Measurements from ENCODE around the gene SCGB3A1.

Gene SCGB3A1

DNA sequence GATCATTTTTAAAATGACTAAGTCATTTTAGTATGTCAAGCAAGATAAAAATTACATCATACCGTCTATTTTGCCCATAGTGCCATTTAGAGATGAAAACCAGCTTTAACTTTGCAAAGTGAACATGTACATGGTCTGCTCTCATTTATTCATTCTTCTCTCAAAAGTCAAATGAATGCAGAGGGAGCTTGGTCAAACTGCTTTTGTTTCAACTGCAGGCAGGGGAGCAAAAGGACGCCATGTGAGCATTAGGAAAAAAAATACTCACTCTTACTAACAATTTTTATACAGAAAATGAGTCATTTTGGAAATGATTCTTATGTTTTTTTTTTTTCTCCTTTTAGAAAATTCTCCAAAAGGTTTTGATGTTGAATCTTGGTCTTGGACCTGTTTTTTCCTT is 15.7 kb downstream of the SCGB3A1 start:
- Histone ChIP-seq H3K9me3 (ENCODE audit: low read length) (no peaks in the 10 kb centered on the region), H3K36me3 (ENCODE audit: insufficient read depth, low read length) (peaks cover 77% of the 10 kb centered on the region), H2AFZ (ENCODE audit: low read depth, low read length) (no peak overlapping the region), H3K27me3 (ENCODE audit: insufficient read depth, low read length) (no peaks in the 10 kb centered on the region), H3K4me1 (ENCODE audit: insufficient read depth, low read length) (no peaks in the 10 kb centered on the region), H3K4me3 (ENCODE audit: low read length) (no peak overlapping the region)

DNA sequence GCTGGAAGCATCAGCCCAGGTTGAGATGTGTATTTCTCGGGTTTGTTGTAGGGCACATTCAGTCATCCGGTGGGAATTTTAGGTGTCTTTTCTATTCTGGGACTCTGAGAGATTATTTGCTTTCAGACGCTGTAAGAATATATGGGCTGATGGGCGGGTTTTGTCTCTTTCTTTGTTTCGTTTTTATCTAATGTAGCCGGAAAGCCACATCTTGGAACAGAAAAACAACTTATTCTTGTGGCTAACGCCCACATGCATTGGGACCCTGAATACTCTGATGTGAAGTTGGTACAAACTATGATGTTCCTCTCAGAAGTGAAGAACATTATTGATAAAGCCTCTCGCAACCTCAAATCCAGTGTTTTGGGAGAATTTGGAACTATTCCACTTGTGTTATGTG is 22.4 kb downstream of the SCGB3A1 start:
- no peak overlapping the region for H3K4me3 ChIP-seq (ENCODE audit: low read length)
- H3K9me3 ChIP-seq (ENCODE audit: low read length): no peaks in the 10 kb centered on the region
- H3K27me3 ChIP-seq (ENCODE audit: insufficient read depth, low read length): no peaks in the 10 kb centered on the region
- H2AFZ ChIP-seq (ENCODE audit: low read depth, low read length): no peak overlapping the region
- H3K4me1 ChIP-seq (ENCODE audit: insufficient read depth, low read length): no peaks in the 10 kb centered on the region
- peaks cover 91% of the 10 kb centered on the region for H3K36me3 ChIP-seq (ENCODE audit: insufficient read depth, low read length)

DNA sequence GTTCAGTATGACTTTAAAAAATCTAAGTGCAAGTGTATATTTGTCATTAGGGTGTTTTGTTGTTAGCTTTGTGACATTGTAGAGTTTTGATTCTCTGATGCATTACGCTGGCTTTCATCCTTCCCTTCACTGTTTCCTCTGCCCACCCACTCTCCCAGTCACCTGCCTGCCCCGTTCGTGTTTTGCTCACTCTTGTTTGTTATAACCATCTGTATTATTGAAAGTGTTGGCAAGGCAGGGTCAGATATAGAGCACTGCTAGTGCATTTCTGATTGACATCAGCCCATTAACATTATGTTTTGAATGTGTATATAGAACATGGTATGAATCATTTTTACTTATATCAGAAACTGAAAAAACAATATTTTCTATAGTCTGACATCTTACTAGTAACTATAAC is 27.3 kb downstream of the SCGB3A1 start:
- no peaks in the 10 kb centered on the region for H3K4me1 ChIP-seq (ENCODE audit: insufficient read depth, low read length)
- no peak overlapping the region for H2AFZ ChIP-seq (ENCODE audit: low read depth, low read length)
- H3K36me3 ChIP-seq (ENCODE audit: insufficient read depth, low read length): peaks cover 78% of the 10 kb centered on the region
- H3K27me3 ChIP-seq (ENCODE audit: insufficient read depth, low read length): no peaks in the 10 kb centered on the region
- H3K9me3 ChIP-seq (ENCODE audit: low read length): peaks cover 2% of the 10 kb centered on the region
- H3K4me3 ChIP-seq (ENCODE audit: low read length): no peak overlapping the region

DNA sequence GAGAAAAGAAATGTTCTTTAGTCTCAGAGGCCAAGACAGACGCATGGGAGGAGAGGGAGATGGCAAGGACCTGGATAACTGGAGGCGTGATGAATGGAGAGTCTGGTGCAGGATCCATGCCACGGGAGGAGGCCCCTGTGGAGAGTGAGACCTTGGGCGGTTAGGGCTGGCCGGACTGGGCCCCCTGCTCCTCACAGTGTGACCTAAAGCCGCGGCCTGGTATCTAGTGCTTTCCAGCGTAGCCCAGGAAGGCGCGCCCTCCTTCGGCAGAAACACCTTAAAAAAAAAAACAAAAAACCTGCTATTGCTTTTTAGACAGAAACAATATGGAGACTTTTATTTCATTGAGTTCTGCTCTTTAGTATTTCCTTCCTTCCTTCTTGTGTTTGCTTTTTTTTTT is 33.1 kb downstream of the SCGB3A1 start:
- peaks cover 74% of the 10 kb centered on the region for H3K36me3 ChIP-seq (ENCODE audit: insufficient read depth, low read length)
- no peak overlapping the region for H3K4me3 ChIP-seq (ENCODE audit: low read length)
- H2AFZ ChIP-seq (ENCODE audit: low read depth, low read length): no peak overlapping the region
- H3K9me3 ChIP-seq (ENCODE audit: low read length): peaks cover 4% of the 10 kb centered on the region
- no peaks in the 10 kb centered on the region for H3K27me3 ChIP-seq (ENCODE audit: insufficient read depth, low read length)
- H3K4me1 ChIP-seq (ENCODE audit: insufficient read depth, low read length): no peaks in the 10 kb centered on the region

DNA sequence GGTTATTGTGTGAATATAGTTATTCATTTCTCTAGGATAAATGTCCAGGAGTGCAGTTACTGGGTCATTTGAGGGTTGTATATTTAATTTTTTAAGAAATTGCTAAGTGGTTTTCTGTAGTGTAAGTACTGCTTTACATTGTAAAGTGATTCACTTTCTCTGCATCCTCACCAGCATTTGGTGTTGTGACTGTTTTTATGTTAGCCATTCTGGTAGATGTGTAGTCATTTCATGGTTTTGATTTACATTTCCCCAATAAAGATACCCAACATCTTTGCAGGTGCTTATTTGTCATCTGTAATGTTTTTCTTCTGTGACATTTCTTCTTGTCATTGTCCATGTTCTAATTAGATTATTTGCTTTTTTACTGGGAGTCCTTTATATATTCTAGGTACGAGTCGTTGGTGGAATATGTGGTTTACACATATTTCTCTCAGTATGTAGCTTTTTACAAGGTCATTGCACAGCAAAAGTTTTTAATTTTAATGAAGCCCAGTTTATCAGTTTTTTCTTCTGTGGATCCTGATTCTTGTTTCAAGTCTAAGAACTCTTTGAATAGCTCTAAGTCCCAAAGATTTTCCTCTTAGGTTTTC is 34.0 kb downstream of the SCGB3A1 start:
- no peak overlapping the region for H2AFZ ChIP-seq (ENCODE audit: low read depth, low read length)
- H3K36me3 ChIP-seq (ENCODE audit: insufficient read depth, low read length): peaks cover 76% of the 10 kb centered on the region
- H3K9me3 ChIP-seq (ENCODE audit: low read length): peaks cover 2% of the 10 kb centered on the region

DNA sequence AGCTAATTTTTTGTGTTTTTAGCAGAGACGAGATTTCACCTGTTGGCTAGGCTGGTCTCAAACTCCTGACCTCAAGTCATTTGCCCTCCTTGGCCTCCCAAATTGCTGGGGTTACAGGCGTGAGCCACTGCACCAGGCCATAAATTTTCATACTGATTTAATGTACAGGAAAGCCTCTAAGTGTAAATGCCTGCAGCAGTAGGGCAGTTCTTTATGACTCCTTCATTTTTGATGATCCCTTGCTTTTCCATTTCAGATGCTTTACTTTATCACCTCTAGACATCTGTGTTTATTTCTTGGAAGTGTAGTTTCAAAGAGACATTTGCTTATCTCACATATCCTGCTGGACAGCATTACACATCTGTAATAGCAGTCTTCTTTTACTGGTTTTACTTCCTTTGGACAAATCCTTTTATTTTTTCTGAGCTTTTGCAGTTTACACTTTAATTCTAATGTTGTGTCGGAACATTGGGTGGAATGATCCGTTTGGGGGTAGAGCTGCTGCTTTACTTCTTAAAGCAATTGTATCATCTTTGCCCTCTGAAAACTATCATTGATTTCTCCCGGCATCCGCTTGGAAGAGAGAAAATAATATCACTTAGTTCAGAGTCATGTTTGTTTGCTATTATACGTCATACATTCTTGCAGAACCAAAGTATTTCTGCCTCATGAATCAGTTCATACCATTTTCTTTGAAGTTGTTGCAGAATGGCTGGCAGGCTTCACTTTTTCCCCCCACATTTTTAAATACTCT is 36.0 kb downstream of the SCGB3A1 start:
- H3K4me1 ChIP-seq (ENCODE audit: insufficient read depth, low read length): no peaks in the 10 kb centered on the region
- no peaks in the 10 kb centered on the region for H3K27me3 ChIP-seq (ENCODE audit: insufficient read depth, low read length)
- peaks cover 2% of the 10 kb centered on the region for H3K9me3 ChIP-seq (ENCODE audit: low read length)
- no peak overlapping the region for H2AFZ ChIP-seq (ENCODE audit: low read depth, low read length)
- H3K36me3 ChIP-seq (ENCODE audit: insufficient read depth, low read length): peaks cover 75% of the 10 kb centered on the region
- H3K4me3 ChIP-seq (ENCODE audit: low read length): no peak overlapping the region

More for the DNA sequence above, 34.0 kb downstream of the SCGB3A1 start:
- Histone ChIP-seq H3K27me3 (ENCODE audit: insufficient read depth, low read length) (no peaks in the 10 kb centered on the region), H3K4me3 (ENCODE audit: low read length) (no peak overlapping the region), H3K4me1 (ENCODE audit: insufficient read depth, low read length) (no peaks in the 10 kb centered on the region)

DNA sequence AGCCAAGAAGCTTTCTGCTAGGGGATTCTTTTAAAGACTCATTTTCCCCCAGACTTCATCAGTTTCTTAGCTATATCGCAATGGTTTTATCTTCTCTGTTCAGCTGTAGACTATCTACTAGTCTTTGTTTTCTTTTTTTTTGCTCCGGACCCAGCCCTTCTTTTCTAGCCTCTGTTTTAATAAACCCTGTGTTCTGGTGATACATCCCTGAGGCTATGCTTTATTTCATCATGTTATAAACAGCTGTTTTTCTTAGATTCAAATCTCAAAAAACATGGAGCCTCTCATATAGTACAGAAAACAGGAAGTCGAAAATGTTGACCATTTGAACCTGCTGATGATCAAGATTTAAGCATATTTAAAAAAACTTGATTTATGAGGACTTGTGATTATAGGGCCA is 37.8 kb downstream of the SCGB3A1 start:
- Histone ChIP-seq H3K4me1 (ENCODE audit: insufficient read depth, low read length) (no peaks in the 10 kb centered on the region), H2AFZ (ENCODE audit: low read depth, low read length) (no peak overlapping the region), H3K9me3 (ENCODE audit: low read length) (peaks cover 2% of the 10 kb centered on the region), H3K4me3 (ENCODE audit: low read length) (no peak overlapping the region), H3K36me3 (ENCODE audit: insufficient read depth, low read length) (peaks cover 68% of the 10 kb centered on the region), H3K27me3 (ENCODE audit: insufficient read depth, low read length) (no peaks in the 10 kb centered on the region)

DNA sequence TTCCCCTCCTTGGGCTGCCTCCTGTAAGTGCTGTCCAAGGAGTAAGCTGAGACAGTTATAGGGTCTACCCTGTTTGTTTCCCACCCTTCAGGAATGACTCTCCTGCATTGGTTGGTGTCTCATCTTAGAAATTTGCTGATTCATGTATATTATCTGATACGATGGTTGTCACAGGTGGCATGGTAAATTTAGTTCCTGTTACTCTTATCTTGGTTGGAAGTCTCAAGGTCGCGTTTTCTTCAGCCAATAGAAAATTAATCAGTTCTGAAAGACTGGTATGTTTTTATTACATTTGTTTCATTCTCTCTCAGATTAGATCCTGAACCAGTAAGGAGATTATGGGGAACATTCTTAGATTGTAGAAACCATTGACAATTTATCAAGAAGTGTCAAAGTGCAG is 42.7 kb downstream of the SCGB3A1 start:
- H2AFZ ChIP-seq (ENCODE audit: low read depth, low read length): no peak overlapping the region
- H3K36me3 ChIP-seq (ENCODE audit: insufficient read depth, low read length): peaks cover 54% of the 10 kb centered on the region
- H3K27me3 ChIP-seq (ENCODE audit: insufficient read depth, low read length): no peaks in the 10 kb centered on the region
- no peaks in the 10 kb centered on the region for H3K4me1 ChIP-seq (ENCODE audit: insufficient read depth, low read length)
- peaks cover 2% of the 10 kb centered on the region for H3K9me3 ChIP-seq (ENCODE audit: low read length)
- H3K4me3 ChIP-seq (ENCODE audit: low read length): no peak overlapping the region

DNA sequence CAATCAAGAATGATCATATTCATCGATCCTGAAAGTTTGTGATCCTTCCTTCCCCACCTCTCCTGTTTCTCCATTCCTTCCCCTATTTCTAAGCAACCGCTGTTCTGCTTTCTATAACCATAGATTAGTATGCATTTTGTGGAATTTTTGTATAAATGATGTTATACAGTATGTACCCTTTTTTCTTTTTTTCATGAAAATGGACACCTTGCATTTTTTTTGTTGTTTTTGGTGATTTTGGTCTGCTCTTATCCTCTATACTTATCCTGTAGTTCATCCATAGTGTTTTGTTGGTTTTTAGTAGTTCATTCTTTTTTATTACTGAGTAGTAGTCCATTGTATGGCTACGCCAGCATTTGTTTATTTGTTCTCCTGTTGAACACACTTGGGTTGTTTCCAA is 46.1 kb downstream of the SCGB3A1 start:
- Histone ChIP-seq H3K36me3 (ENCODE audit: insufficient read depth, low read length) (peaks cover 47% of the 10 kb centered on the region), H3K27me3 (ENCODE audit: insufficient read depth, low read length) (no peaks in the 10 kb centered on the region), H3K4me1 (ENCODE audit: insufficient read depth, low read length) (no peaks in the 10 kb centered on the region), H3K4me3 (ENCODE audit: low read length) (no peak overlapping the region), H2AFZ (ENCODE audit: low read depth, low read length) (no peak overlapping the region), H3K9me3 (ENCODE audit: low read length) (peaks cover 6% of the 10 kb centered on the region)

DNA sequence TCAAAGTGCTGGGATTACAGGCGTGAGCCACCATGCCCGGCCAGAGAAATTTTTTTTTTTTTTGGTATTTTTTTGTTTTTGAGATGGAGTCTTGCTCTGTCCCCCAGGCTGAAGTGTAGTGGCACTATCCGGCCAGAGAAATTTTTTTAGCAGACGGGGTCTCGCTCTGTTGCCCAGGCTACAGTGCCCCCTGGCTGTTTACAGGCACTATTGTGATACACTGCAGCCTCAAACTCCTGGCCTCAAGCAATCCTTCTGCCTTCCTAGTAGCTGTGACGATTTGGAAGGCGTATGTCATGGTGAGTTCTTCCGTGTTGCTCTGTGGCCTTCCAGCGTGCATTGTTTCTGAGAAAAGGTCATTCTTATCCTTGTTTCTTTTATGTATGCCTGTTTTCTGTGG is 49.6 kb downstream of the SCGB3A1 start:
- H3K4me3 ChIP-seq (ENCODE audit: low read length): no peak overlapping the region
- H2AFZ ChIP-seq (ENCODE audit: low read depth, low read length): no peak overlapping the region
- no peaks in the 10 kb centered on the region for H3K27me3 ChIP-seq (ENCODE audit: insufficient read depth, low read length)
- peaks cover 16% of the 10 kb centered on the region for H3K9me3 ChIP-seq (ENCODE audit: low read length)
- peaks cover 52% of the 10 kb centered on the region for H3K36me3 ChIP-seq (ENCODE audit: insufficient read depth, low read length)
- no peaks in the 10 kb centered on the region for H3K4me1 ChIP-seq (ENCODE audit: insufficient read depth, low read length)

Measured in neuron (in vitro differentiated cells).